Activated CD8-positive, alpha-beta memory T cell treated with anti-CD3 and anti-CD28 coated beads, Interleukin-2, amount 50 U/mL, for 4 hours (primary cell): ENCODE results near the gene SEZ6L2.
A peak's percentile ranks its signal among the peaks of the same experiment; 100 is the strongest.
"Not testable (repeated sequence)": the region's sequence is repeated elsewhere in the genome, so short reads cannot be mapped to it uniquely, and the experiment has no call there.

Experiments
- DNase-seq: peaks from one replicate; pipeline ENCODE4 v3.0.0-alpha.2; 2020

Gene SEZ6L2

DNA sequence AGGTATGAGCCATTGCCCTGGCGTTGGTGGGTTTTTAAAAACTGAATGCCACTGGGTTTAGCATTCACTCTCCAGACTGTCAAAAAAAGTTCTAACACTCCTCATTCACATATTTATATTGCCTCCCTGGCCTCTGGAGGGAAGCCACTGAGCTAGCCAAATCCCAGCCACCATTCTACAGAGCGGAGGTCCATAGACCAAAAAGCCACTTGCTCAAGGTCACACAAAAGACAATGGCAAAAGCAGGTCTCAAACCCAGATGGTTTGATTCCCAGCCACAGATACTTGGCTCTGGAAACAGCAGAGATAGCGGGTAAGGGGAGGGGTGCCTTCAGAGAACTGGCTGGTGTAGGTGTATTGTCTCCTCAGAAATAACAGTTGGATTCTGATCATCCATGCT, 18.3 kb downstream of the SEZ6L2 start:
- DNase-seq = no peak

DNA sequence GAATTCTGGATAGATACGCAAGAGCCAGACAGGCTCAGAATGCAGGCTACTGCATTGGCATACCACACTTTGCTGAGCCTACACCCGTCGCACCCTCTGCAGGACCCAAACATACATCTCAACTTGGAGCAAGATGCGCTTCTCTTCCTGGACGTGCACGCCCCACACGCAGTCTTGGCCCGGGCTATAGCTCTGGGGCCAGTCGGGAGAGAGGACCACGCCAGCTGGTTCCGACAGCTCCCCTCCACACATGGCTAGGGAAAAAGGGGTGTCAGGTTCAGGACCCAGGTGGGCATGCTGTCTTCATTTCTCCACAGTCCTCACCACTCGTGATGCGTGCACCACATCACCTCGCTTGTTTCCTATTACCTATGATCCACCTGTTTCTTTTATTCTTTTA, 21.2 kb downstream of the SEZ6L2 start:
- no peak for DNase-seq

DNA sequence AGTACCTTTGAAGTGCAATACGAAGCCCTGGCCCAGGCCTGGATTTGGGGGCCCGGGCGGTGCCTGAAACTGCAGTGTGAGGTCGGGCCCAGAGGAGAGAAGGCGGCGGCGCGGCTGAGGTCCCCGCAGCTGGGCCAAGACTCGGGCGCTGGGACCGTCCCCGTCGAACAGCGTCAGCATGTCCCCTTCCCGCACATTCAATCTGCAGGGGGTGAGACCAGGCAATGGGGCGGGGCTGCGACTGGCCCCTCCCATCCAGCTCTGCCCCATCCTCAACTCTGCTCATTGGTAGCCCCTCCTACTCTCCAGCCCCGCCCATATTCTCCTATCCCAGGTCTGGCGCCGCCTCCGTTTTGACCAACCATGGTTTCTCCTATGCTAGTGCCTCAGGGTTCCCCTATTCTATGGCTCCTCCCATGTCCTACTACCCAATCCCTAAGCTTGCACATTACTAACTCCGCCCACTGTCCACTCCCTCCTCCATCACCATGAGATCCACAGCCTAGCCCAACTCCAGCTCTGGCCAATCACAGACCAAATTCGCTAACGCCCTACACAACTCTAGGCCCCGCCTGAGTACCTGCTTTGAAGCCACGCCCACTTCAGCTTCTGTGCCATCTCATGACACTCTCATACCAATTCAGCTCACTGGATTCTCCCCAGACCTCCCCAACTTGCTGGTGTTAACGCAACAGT, 21.9 kb downstream of the SEZ6L2 start:
- no peak for DNase-seq

DNA sequence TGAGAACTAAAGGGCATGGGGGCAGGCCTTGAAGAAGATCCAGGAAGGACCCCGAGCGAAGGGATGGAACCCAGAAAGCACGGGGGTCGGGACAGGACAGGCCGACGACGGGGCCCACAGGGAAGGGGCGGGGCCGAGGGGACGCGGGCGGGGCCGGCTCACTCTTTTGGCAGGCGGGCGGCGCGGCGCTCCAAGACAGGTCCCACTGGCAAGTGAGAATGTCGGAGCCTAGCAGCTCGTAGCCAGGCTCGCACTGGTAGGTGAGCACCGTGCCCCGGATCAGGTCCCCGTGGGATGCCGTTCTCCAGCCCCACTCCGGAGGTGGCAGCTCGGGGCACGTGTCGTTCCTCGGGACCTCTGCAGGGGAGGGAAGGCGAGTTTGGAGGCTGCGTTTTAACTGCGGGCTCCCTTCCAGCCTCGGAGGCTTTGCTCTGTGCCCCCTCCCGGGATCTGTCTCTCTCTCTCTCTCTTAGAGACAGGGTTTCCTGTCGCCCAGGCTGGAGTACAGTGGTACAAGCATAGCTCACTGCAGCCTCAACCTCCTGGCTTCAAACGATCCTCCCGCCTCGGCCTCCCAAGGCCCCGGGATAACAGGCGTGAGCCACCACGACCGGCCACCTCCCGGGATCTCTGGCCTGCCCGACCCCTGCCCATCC, 22.6 kb downstream of the SEZ6L2 start:
- peak; percentile 51 for DNase-seq

DNA sequence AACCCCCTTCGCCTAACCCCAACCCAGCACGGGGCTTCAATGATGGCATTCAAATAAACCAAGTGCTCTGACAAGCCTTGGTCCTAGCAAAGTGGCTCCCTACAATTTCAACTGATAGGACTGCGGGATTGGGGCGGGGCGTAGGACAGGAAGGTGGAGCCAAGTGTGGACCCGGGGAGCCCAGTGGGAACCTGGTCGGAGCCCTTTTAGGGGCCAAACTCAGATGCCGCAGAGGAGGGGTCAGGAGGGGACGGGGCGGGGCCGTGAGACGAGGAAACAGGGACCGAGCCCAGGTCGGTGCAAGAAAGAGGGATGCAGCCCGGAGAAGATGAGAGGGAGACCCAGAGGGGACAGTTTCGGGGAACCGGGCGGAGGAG, 23.1 kb downstream of the SEZ6L2 start:
- no peak for DNase-seq

DNA sequence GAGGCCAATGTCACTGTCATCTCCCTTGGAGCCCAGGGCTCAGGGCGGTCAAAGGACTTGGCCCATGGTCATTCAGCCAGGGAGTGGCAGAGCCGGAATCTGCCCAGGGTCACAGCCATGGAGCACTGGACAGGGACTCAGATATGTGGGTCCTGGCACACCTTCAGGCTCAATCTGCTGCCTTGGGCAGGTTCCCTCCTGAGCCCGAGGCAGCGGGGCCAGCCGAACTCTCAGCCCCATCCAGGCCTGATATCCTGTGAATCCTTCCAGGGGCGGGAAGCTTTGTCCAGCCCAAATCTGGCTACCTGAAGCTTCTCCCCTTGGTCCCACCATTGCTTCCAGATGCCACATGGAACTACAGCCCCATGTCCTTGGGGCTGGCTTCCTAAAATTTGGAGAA, 24.1 kb downstream of the SEZ6L2 start:
- no peak for DNase-seq

DNA sequence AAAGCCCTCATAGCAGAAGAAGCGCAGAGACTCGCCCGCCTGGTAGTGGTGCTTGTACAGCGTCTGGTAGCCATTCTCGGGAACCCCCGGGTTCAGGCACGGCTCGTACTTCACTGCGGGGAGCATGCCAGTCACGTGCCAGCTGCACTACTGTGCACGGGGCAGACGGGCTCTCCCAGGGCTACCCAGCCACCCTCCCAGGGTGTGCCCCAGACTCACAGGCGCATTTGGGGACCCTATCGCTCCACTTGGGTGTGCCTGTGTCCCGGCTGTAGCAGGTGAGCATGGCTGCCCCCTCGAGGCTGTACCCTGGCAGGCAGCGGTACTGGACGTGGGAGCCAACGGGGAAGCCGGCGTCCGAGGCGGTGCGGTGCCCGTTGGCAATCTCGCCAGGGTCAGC, 26.0 kb downstream of the SEZ6L2 start:
- DNase-seq = no peak

DNA sequence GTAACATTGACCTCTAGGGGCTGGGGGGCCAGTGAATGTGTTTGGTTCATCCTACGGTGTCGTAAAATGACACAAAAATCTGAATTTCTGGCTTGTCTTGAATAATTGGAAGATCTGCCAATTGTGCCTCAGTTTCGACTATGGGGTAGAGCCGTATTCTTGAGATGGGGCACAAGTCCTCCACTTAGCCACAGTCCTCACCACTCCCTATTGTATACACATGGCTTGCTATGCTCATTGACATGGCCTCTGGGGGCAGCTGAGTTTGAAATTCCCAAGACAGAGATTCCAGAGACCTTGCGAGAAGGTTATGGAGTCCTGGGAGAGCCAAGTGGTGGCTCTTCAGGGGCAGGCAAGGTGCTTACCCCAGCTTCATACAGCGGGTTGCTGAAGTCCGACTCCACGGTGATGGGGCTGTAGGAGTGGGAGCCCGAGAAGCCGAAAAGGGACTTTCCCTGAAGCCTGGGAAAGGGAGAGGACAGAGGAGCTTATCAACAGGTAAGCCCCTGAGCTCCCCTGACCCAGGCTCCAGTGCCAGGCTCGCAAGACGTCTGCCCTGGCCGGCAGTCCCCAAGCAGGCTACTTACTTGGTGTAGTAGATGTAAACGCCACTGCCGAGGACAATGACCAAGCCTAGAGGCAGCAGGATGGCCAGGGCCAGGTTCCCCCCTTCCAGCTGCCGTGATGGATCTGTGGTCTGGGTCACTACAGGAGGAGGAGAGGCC, 27.4 kb downstream of the SEZ6L2 start:
- DNase-seq = no peak

DNA sequence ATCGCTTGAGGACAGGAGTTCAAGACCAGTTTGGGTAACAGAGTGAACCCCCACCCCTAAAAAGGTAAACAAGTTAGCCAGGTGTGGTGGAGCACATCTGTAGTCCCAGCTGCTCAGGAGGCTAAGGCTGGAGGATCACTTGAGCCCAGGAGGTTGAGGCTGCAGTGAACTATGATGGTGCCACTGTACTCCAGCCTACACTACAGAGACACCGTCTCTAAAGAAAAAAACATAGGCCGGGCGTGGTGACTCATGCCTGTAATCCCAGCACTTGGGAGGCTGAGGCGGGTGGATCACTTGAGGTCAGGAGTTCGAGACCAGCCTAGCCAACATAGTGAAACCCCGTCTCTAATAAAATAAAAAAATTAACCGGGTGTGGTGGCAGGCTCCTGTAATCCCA, 30.3 kb downstream of the SEZ6L2 start:
- DNase-seq = not testable (repeated sequence)

DNA sequence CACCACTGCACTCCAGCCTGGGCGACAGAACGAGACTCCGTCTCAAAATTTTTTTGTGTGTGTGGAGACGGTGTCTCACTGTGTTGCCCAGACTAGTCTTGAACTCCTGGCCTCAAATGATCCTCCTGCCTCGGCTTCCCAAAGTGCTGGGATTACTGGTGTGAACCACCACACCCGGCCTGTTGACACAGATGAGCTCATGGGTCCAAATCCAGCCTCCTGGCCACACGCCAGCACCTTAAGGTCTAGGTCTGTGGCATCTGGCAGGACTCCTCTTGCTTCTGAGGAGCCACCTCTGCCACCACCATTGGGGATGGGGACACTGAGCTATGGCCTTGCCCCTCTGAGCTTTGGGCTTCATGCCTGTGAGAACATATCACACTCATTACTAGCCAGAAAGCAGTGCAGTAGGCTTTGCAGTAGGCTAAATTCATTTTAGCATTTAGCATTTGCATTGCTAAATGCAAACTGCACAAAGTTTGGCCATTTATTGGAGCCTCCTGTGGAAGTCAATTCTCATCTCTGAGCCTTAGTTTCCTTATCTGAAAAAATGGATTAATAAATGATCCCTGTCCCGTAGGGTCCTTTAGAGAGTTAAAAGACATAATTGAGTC, 30.8 kb downstream of the SEZ6L2 start:
- no peak for DNase-seq

DNA sequence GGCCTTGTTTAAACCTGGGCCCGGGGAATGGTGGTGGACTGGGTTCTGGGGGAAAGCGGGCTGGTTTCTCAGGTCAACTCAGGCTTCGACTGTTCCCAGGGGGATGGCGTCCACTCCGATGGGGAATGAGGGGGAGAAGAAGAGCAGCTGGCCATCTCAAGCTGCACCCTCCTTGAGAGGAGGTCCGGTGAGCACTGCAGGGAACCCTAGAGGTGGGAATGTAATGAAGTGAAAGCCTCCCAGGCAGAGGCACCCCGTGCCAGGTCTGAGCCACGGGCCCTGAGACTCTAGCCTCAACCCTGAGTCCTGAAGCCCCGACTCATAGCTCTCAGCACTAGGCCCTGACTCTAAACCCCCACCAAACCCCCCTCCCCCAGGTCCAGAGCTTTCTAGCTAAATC, 35.1 kb downstream of the SEZ6L2 start:
- DNase-seq = no peak

DNA sequence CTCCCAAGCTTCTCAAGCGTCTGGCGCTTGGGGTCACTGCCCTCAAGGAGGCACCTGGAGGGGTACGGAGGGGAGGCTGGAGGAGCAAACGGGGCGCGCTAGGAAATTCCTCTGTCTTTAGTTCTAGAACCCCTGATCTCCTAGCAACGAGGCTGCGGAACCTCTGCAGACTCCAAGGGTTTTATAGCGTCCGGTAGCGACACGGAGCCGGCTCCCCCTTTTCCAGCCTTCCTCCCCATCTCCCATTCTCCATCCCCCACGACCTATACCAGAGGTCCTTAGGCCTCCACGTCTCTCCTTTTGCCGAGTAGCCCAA, 35.7 kb downstream of the SEZ6L2 start:
- no peak for DNase-seq

DNA sequence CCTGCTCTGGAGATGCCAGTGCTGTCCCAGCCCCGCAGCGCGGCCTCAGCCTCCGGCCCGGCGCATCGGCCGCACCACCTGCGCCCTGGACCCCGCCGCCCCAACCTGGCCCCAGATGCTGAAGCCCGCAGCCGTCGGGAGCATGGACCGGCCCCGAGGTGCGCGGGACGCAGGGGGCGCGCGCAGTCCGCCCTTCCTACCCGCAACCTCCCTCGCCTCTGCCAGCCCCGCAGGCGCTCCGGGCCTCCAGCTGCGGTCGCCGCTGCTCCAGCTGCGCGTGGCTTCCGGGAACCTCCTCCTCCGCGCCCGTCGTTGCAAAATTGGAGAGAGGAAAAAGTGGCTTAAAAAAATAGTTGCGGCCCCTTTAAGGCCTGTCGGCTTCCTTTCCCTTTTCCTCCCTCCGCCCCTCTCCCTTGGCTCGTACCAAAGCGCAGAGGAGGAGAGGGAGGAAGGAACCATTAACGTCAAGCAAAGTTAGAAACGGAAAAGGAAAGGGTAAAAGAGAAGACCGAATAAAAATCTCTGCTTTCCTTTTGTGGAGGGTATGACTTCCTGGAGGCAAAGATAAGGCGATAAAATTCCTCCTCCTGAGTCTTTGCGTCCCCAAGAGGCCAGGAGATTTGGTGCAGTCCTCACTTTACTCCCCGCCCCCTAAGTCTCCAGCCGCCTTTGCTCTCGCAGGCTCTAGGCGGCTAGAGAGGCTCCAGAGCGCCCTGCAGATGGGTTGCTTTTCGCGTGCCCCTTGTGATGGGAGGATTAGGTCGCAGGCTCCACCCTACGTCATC, 36.3 kb downstream of the SEZ6L2 start, which contains the start of gene CDIPT:
Gene CDIPT, minus strand, starts transcription at position 343 of the 785 bp plus-strand sequence. CDS start 369 bp downstream, outside the sequence.
- peak; percentile 91 for DNase-seq

DNA sequence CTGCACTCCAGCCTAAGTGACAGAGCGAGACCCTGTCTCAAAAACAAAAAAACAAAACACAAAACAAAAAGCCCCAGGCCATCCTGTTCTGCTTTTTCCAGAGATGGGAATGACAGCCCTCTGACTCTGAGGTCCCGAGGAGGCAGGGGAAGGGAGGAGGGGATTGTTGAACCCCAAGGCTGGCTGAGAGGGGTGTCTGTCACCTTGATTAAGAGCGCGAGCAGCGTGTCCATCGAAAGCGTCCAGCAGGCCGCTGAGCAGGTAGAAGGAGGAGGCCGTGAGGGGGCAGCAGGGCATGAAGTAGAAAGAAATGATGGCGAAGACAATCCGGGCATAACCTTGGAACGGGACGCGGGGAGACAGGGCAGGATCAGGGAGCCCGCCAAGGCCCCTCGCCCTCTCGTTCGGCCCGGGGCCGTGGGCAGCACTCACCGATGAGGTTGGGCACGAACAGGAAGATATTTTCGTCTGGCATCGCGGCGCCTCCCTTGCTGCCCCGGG, 36.9 kb downstream of the SEZ6L2 start:
- DNase-seq = no peak

DNA sequence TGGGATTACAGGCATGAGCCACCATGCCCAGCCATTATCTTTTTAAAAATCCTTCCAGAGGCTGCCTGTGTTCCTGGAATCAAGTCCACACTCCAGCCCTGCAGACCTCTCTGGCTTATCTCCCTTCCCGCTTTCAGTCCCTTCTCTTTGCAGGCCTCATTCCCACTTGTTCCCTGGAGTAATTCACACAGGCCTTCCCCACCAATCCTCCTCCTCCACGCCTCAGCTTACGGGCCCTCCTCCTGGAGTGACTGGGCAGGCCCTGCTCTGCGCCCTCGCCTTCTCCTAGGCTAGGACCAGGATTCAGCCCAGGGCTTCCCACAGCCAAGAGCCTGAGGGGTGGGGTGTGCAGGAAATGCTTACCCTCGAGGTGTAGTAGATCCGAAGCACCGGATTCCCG, 39.1 kb downstream of the SEZ6L2 start:
- no peak for DNase-seq

DNA sequence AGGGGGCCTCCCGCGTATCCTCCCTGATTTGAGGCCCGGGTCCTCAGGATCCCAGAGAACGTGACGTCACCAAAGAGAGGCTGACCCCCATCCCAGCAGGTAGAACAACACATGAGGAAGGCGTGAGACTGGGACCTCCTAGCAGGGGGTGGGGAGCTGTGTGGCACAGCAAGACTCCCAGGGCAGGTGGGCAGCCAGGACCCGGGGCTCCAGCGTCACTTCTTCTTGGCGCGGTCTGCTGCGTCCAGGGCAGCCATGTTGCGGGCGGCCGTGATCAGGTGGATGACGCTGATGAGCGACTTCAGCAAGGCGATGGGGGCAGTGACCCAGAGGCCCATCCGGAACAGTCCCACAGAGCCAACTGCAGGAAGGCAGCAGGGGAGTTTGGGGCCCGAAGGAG, 40.4 kb downstream of the SEZ6L2 start:
- no peak for DNase-seq

DNA sequence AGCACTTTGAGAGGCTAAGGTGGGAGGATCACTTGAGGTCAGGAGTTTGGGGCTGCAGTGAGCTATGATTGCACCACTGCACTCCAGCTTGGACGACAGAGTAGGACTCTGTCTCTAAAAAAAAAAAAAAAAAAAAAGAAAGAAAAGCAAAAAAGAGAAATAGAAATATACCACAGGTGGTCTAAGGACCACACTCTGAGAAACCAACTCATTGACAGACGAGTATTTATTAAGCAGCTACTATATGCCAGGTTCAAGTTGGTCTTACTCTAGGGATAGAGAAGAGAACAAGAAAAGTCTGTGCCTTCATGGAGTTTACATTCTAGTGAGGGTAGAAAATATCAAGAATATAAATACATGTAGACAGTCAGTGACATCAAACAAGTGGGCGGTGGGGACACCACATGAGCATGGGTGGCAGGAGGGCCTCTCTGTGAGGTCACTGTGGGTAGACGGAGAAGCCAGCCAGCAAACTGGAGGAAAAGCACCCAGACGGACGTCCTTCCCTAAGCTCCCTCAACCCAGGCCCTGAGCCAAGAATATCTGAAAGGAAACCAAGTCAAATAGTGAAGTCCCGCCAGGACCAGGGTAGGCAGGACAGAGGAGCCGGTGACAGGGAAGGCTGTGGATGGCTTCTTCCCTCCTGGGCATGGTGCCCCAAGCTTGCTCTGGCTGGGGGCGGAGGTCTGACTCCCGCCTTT, 41.1 kb downstream of the SEZ6L2 start:
- no peak for DNase-seq

DNA sequence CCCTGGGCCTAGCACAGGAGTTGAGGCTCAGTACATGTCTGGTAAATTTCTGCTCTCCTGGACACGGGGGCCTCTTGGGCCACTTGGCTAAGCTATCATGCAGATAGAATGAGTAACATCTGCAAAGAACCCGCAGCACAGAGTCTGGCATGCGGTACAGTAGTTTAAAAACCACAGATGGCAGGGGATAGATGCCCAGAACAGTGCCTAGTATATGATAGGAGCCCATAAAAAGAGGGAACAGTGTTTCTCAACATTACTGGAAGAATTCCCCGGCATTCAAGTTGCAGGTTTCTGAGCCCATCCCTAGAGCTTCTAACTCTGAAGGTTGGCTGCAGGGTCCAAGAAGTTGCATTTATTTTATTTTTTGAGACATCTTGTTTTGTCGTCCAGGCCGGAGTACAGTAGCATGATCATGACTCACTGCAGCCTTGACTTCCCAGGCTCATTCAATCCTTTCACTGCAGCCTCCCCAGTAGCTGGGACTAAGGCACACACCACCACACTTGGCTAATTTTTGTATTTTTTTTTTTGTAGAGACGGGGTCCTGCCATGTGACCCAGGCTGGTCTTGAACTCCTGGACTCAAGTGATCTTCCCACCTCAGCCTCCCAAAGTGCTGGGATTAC, 42.1 kb downstream of the SEZ6L2 start:
- no peak for DNase-seq

DNA sequence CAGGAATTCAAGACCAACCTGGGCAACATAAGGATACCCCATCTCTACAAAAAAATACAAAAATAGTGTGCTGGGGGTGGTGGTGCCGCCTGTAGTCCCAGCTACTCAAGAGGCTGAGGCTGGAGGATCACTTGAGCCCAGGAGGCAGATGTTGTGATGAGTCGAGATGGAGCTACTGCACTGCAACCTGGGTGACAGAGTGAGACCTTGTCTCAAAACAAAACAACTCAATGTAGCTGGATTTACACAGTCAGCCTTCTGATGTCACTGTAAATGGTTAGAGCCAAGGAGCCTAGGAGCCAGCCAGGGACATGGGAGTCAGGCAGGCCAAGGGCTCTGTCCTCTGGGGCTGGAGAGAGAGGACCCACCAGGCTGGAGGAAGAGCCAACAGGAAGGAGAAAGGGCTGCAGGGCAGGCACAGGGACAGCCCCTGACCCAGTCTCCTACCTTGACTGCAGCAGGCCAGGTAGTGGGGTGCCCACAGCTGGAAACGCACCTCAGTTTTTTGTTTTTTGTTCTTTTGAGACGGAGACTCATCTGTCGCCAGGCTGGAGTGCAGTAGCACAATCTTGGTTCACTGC, 44.7 kb downstream of the SEZ6L2 start:
- no peak for DNase-seq

DNA sequence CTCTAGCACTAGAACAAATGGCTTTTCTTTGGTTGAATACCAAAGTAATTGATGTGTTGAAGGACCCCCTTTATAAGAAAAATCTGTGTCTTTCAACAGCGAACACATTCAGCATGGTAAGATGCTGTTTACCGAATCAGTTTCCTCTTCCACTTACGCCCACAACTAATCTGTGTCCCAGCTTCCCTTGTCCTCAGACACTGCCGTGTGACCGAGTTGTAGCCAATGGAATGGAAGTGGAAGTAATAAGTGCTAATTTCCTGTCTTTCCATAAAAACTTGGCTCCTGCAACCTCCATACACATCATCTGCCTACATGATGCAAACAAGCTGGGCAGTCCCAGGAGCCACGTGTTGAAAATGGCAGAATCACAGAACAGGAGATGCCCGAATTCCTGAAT, 46.7 kb downstream of the SEZ6L2 start:
- DNase-seq = no peak

DNA sequence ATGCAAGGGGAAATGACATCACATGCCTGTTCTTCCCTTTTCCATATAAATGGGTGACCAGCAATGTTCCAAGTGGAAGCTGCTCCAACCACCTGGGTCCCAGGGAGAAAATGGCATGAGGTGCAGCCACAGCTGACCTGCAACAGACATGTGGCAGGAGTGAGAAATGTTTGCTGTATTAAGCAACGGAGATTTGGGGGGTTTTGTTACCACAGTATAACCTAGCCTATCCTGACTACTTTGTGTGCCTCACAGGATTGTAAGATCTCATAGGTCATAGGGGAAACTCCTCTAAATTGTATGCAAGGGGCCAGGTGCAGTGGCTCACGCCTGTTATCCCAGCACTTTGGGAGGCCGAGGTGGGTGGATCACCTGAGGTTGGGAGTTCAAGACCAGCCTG, 48.4 kb downstream of the SEZ6L2 start:
- no peak for DNase-seq
